SK-N-SH (cell line): ENCODE results near the gene OSBPL10.

Source experiments
- ELF1 ChIP-seq: IDR thresholded peaks from 2 replicates; pipeline ENCODE4 v1.4.0; 2012
- EZH2phosphoT487 ChIP-seq: fragments of 200-600 bp; sonication (generic); IDR thresholded peaks from 2 replicates; pipeline ENCODE4 v1.6.1; 2017; ENCODE audit warnings: low read depth, mixed run types, mild to moderate bottlenecking, antibody characterized with exemption, moderate library complexity, borderline replicate concordance
- JUND ChIP-seq: IDR thresholded peaks from 2 replicates; pipeline ENCODE4 v1.4.0; 2012
- MXI1 ChIP-seq: IDR thresholded peaks from 2 replicates; pipeline ENCODE4 v1.6.1; 2012; ENCODE audit warnings: mild to moderate bottlenecking, low read depth, low read length, improper control_type of control experiment
- NRF1 ChIP-seq: IDR thresholded peaks from 2 replicates; pipeline ENCODE4 v1.6.1; 2012; ENCODE audit warnings: low read depth, mild to moderate bottlenecking, low read length
- POLR2AphosphoS5 ChIP-seq: IDR thresholded peaks from 2 replicates; pipeline ENCODE4 v1.6.1; 2012; ENCODE audit warnings: low read depth, low read length
- RAD21 ChIP-seq: IDR thresholded peaks from 2 replicates; pipeline ENCODE4 v1.6.1; 2012; ENCODE audit warnings: mild to moderate bottlenecking, low read length
- RCOR1 ChIP-seq: fragments of 150-350 bp; IDR thresholded peaks from 2 replicates; pipeline ENCODE4 v1.6.1; 2017; ENCODE audit warnings: antibody characterized with exemption, low read length
- TAF1 ChIP-seq: IDR thresholded peaks from 2 replicates; pipeline ENCODE4 v1.6.1; 2012; ENCODE audit warnings: low read depth, mild to moderate bottlenecking, low read length, moderate library complexity, borderline replicate concordance
- TF ChIP-seq, protein P1 (sequence below): fragments of 200-600 bp; sonication (generic); IDR thresholded peaks from 2 replicates; pipeline ENCODE4 v1.6.1; 2017; ENCODE audit warnings: antibody characterized with exemption, mild to moderate bottlenecking, moderate library complexity
- TF ChIP-seq, protein P2 (sequence below): IDR thresholded peaks from 2 replicates; pipeline ENCODE4 v1.4.0; 2012; ENCODE audit warnings: low read depth, borderline replicate concordance
- TF ChIP-seq, protein P3 (sequence below): IDR thresholded peaks from 2 replicates; pipeline ENCODE4 v1.6.1; 2012; ENCODE audit warnings: mild to moderate bottlenecking, low read depth, low read length, moderate library complexity
- TF ChIP-seq, protein P4 (sequence below): IDR thresholded peaks from 2 replicates; pipeline ENCODE4; 2012

DNA sequence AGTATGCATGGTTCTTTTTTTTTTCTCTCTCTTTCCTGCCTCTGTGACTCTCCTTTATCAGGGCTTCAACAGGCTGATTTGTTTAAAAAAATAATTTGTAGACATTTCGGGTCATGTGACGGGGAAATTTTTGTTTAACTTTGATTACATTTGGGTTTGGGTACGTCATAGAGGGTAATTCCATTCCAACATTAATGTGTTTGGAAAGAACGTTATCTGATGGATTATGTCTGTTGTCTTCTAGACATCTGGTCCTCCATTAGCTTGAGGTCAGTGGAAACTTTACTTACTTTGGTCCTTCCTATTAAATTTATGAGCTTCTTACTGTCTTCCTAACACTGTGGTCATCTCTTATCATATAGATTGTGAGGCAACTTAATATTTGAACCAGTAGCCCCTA, 367.4 kb downstream of the OSBPL10 start:
- TF ChIP-seq NRF1 = no peak
- TF ChIP-seq, protein P1, sequence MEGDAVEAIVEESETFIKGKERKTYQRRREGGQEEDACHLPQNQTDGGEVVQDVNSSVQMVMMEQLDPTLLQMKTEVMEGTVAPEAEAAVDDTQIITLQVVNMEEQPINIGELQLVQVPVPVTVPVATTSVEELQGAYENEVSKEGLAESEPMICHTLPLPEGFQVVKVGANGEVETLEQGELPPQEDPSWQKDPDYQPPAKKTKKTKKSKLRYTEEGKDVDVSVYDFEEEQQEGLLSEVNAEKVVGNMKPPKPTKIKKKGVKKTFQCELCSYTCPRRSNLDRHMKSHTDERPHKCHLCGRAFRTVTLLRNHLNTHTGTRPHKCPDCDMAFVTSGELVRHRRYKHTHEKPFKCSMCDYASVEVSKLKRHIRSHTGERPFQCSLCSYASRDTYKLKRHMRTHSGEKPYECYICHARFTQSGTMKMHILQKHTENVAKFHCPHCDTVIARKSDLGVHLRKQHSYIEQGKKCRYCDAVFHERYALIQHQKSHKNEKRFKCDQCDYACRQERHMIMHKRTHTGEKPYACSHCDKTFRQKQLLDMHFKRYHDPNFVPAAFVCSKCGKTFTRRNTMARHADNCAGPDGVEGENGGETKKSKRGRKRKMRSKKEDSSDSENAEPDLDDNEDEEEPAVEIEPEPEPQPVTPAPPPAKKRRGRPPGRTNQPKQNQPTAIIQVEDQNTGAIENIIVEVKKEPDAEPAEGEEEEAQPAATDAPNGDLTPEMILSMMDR = no peak
- TF ChIP-seq, protein P2, sequence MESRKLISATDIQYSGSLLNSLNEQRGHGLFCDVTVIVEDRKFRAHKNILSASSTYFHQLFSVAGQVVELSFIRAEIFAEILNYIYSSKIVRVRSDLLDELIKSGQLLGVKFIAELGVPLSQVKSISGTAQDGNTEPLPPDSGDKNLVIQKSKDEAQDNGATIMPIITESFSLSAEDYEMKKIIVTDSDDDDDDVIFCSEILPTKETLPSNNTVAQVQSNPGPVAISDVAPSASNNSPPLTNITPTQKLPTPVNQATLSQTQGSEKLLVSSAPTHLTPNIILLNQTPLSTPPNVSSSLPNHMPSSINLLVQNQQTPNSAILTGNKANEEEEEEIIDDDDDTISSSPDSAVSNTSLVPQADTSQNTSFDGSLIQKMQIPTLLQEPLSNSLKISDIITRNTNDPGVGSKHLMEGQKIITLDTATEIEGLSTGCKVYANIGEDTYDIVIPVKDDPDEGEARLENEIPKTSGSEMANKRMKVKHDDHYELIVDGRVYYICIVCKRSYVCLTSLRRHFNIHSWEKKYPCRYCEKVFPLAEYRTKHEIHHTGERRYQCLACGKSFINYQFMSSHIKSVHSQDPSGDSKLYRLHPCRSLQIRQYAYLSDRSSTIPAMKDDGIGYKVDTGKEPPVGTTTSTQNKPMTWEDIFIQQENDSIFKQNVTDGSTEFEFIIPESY = no peak
- TF ChIP-seq, protein P3, sequence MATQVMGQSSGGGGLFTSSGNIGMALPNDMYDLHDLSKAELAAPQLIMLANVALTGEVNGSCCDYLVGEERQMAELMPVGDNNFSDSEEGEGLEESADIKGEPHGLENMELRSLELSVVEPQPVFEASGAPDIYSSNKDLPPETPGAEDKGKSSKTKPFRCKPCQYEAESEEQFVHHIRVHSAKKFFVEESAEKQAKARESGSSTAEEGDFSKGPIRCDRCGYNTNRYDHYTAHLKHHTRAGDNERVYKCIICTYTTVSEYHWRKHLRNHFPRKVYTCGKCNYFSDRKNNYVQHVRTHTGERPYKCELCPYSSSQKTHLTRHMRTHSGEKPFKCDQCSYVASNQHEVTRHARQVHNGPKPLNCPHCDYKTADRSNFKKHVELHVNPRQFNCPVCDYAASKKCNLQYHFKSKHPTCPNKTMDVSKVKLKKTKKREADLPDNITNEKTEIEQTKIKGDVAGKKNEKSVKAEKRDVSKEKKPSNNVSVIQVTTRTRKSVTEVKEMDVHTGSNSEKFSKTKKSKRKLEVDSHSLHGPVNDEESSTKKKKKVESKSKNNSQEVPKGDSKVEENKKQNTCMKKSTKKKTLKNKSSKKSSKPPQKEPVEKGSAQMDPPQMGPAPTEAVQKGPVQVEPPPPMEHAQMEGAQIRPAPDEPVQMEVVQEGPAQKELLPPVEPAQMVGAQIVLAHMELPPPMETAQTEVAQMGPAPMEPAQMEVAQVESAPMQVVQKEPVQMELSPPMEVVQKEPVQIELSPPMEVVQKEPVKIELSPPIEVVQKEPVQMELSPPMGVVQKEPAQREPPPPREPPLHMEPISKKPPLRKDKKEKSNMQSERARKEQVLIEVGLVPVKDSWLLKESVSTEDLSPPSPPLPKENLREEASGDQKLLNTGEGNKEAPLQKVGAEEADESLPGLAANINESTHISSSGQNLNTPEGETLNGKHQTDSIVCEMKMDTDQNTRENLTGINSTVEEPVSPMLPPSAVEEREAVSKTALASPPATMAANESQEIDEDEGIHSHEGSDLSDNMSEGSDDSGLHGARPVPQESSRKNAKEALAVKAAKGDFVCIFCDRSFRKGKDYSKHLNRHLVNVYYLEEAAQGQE = no peak
- no peak for TF ChIP-seq JUND
- TF ChIP-seq, protein P4, sequence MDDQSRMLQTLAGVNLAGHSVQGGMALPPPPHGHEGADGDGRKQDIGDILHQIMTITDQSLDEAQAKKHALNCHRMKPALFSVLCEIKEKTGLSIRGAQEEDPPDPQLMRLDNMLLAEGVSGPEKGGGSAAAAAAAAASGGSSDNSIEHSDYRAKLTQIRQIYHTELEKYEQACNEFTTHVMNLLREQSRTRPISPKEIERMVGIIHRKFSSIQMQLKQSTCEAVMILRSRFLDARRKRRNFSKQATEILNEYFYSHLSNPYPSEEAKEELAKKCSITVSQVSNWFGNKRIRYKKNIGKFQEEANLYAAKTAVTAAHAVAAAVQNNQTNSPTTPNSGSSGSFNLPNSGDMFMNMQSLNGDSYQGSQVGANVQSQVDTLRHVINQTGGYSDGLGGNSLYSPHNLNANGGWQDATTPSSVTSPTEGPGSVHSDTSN = no peak
- no peak for TF ChIP-seq POLR2AphosphoS5
- TF ChIP-seq ELF1 = no peak
- no peak for TF ChIP-seq EZH2phosphoT487
- no peak for TF ChIP-seq MXI1
- TF ChIP-seq RAD21 = no peak
- no peak for TF ChIP-seq RCOR1
- TF ChIP-seq TAF1 = no peak
